OCI-LY1 (cell line): ENCODE data around the gene PAMR1.

Experiments used
- CTCF ChIP-seq: fragments of 200-600 bp; sonication (generic), shearing (Covaris generic); IDR thresholded peaks from 2 replicates; pipeline ENCODE4 v1.5.1; 2017; ENCODE audit warnings: mild to moderate bottlenecking, antibody characterized with exemption, low read length, moderate library complexity, mixed read lengths
- EZH2 ChIP-seq: fragments of 200-600 bp; sonication (generic), shearing (Covaris generic); IDR thresholded peaks from 2 replicates; pipeline ENCODE4 v1.8.0; 2017; ENCODE audit warnings: borderline replicate concordance, mixed run types, mild to moderate bottlenecking, antibody characterized with exemption, low read length, moderate library complexity, mixed read lengths

GRCh38 chr11:35393098-35393497 lies 132.3 kb downstream of the PAMR1 start:
- TF ChIP-seq CTCF (no peak), EZH2 (no peak)
